Dedifferentiated amniotic fluid mesenchymal stem cell (primary cell): ENCODE results near the gene CALCR.
"Not testable (repeated sequence)": the region's sequence is repeated elsewhere in the genome, so short reads cannot be mapped to it uniquely, and the experiment has no call there.

ENCODE experiments used
- DNase-seq: peaks from one replicate; pipeline ENCODE4 v3.0.0-alpha.2; 2016; ENCODE audit errors: extremely low spot score

CALCR gene

GRCh38 chr7:93574646-93575554 is at the start of gene CALCR:
Gene CALCR (minus strand): TSS chr7:93574724. CDS start chr7:93486981, 87,743 bp downstream.
- no peak for DNase-seq

GRCh38 chr7:93623816-93624215 is 49.3 kb upstream of the CALCR start:
- no peak for DNase-seq

GRCh38 chr7:93622036-93623033 is 47.8 kb upstream of the CALCR start:
- no peak for DNase-seq

- no peak for DNase-seq
These were observed 46.3 kb upstream of the CALCR start for GRCh38 chr7:93620864-93621263.

GRCh38 chr7:93620057-93620456 is 45.5 kb upstream of the CALCR start:
- no peak for DNase-seq

GRCh38 chr7:93601363-93601762 is 26.8 kb upstream of the CALCR start:
- DNase-seq = no peak

GRCh38 chr7:93594250-93594649 is 19.7 kb upstream of the CALCR start:
- DNase-seq = no peak

GRCh38 chr7:93592588-93593266 is 18.2 kb upstream of the CALCR start:
- no peak for DNase-seq

GRCh38 chr7:93591224-93592050 is 16.9 kb upstream of the CALCR start:
- not testable (repeated sequence) for DNase-seq

GRCh38 chr7:93586479-93586865 is 11.9 kb upstream of the CALCR start:
- not testable (repeated sequence) for DNase-seq

- not testable (repeated sequence) for DNase-seq
These were observed 11.4 kb upstream of the CALCR start for GRCh38 chr7:93585694-93586478.

GRCh38 chr7:93579431-93579830 is 4.9 kb upstream of the CALCR start:
- DNase-seq = no peak

GRCh38 chr7:93578762-93579161 is 4.2 kb upstream of the CALCR start:
- DNase-seq = no peak

- no peak for DNase-seq
These were observed 1.3 kb upstream of the CALCR start for GRCh38 chr7:93575555-93576399.

- DNase-seq = no peak
These were observed 267 bp downstream of the CALCR start for GRCh38 chr7:93574269-93574645.

- DNase-seq = no peak
These were observed 5.3 kb downstream of the CALCR start for GRCh38 chr7:93569189-93569588.

- DNase-seq = no peak
These were observed 7.6 kb downstream of the CALCR start for GRCh38 chr7:93566876-93567275.

- no peak for DNase-seq
These were observed 10.9 kb downstream of the CALCR start for GRCh38 chr7:93563584-93563983.

GRCh38 chr7:93562936-93563335 is 11.6 kb downstream of the CALCR start:
- no peak for DNase-seq
